NB4 (cell line): ENCODE results near the gene CLIC5.

Source experiments
- POLR2A ChIP-seq: IDR thresholded peaks from 2 replicates; pipeline ENCODE4 v1.6.1; 2011; ENCODE audit warnings: mild to moderate bottlenecking; ENCODE audit not compliant: insufficient read length; ENCODE audit errors: extremely low read depth
- TF ChIP-seq, protein P1 (sequence below): IDR thresholded peaks from one replicate; pipeline ENCODE4 v1.5.1; 2012; ENCODE audit warnings: low read depth, low read length
- TF ChIP-seq, protein P2 (sequence below): IDR thresholded peaks from 2 replicates; pipeline ENCODE4 v1.6.1; 2011; ENCODE audit warnings: low read depth, low read length

DNA sequence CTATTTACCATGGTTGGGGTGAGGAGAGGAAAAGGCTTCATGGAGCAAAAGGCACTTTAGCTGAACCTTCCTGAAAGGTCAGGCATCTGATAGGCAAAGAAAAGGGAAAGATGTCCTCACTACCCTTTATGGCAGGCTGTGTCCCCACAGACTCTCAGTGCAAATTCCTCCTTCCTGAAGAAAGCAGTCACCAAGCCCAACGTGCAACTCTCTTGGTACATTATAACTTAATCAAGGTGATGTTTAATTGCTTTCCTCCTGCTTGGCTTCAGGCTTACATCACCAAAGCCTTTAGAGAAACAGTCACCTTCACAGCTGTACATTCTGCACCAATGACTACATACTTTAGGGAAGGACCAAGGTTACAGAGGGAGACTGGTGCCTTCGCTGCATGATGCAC is 2.1 kb upstream of the CLIC5 start:
- TF ChIP-seq, protein P1, sequence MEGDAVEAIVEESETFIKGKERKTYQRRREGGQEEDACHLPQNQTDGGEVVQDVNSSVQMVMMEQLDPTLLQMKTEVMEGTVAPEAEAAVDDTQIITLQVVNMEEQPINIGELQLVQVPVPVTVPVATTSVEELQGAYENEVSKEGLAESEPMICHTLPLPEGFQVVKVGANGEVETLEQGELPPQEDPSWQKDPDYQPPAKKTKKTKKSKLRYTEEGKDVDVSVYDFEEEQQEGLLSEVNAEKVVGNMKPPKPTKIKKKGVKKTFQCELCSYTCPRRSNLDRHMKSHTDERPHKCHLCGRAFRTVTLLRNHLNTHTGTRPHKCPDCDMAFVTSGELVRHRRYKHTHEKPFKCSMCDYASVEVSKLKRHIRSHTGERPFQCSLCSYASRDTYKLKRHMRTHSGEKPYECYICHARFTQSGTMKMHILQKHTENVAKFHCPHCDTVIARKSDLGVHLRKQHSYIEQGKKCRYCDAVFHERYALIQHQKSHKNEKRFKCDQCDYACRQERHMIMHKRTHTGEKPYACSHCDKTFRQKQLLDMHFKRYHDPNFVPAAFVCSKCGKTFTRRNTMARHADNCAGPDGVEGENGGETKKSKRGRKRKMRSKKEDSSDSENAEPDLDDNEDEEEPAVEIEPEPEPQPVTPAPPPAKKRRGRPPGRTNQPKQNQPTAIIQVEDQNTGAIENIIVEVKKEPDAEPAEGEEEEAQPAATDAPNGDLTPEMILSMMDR: no peak
- no peak for TF ChIP-seq POLR2A
- TF ChIP-seq, protein P2, sequence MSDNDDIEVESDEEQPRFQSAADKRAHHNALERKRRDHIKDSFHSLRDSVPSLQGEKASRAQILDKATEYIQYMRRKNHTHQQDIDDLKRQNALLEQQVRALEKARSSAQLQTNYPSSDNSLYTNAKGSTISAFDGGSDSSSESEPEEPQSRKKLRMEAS: no peak
